HepG2 (cell line): Measurements from ENCODE around the gene MED1. TPM values are rescaled to one million over a fixed set of nuclear protein-coding genes. Genes with fewer than 3 reads are reported as not detected.

ENCODE experiments used
- ATAD3A ChIP-seq: sonication (generic); formaldehyde crosslinking; IDR thresholded peaks from 2 replicates; pipeline ENCODE4 v1.4.0; 2020; ENCODE audit warnings: missing genetic modification reagents
- BORCS8-MEF2B ChIP-seq: sonication (generic); formaldehyde crosslinking; IDR thresholded peaks from 2 replicates; pipeline ENCODE4 v1.8.0; 2022; ENCODE audit warnings: mild to moderate bottlenecking, missing genetic modification reagents
- FIP1L1 ChIP-seq: fragments of 200-400 bp; formaldehyde crosslinking; IDR thresholded peaks from 2 replicates; pipeline ENCODE4 v1.6.1; 2018; ENCODE audit warnings: low read depth, mild to moderate bottlenecking, low read length, moderate library complexity, borderline replicate concordance; ENCODE audit not compliant: insufficient read depth
- HDAC1 ChIP-seq: sonication (generic); formaldehyde crosslinking; IDR thresholded peaks from 2 replicates; pipeline ENCODE4 v1.5.1; 2020; ENCODE audit warnings: mild to moderate bottlenecking, missing genetic modification reagents
- HNRNPK ChIP-seq: fragments of 200-400 bp; formaldehyde crosslinking; IDR thresholded peaks from 2 replicates; pipeline ENCODE4 v1.6.1; 2018; ENCODE audit warnings: low read length, low read depth, moderate library complexity, mild to moderate bottlenecking; ENCODE audit not compliant: poor library complexity, severe bottlenecking
- LCORL ChIP-seq, 2 experiments: fragments of 450-650 bp in 1 of 2; sonication (generic) in 1 of 2; formaldehyde crosslinking in 1 of 2; IDR thresholded peaks; 2 replicates each; pipeline versions ENCODE4 v1.5.0 to v1.6.1; 2017 to 2020; ENCODE audit warnings: antibody characterized with exemption in 1 of 2, missing genetic modification reagents in 1 of 2
- NBN ChIP-seq: fragments of 450-650 bp; conservative IDR thresholded peaks from 2 replicates; pipeline ENCODE4 v1.6.1; 2017
- POLR2AphosphoS5 ChIP-seq: IDR thresholded peaks from 2 replicates; pipeline ENCODE4 v1.6.1; 2012; ENCODE audit warnings: low read depth, low read length
- SRSF1 ChIP-seq: fragments of 200-400 bp; formaldehyde crosslinking; optimal IDR thresholded peaks from 2 replicates; pipeline ENCODE3; 2017; ENCODE audit warnings: mild to moderate bottlenecking, low read depth, low read length, moderate library complexity
- THYN1 ChIP-seq: sonication (generic); formaldehyde crosslinking; IDR thresholded peaks from 2 replicates; pipeline ENCODE4 v1.8.1; 2023; ENCODE audit warnings: low read depth, mild to moderate bottlenecking, moderate library complexity, missing genetic modification reagents, borderline replicate concordance
- ZHX2 ChIP-seq, 2 experiments: sonication (generic) in 1 of 2; formaldehyde crosslinking in 1 of 2; IDR thresholded peaks; 2 replicates each; pipeline versions ENCODE4 v1.6.1 to v1.9.0; 2014 to 2022; ENCODE audit warnings: antibody characterized with exemption in 1 of 2, borderline replicate concordance in 1 of 2, inconsistent platforms in 1 of 2, low read depth in 1 of 2, missing genetic modification reagents in 1 of 2
- ZIK1 ChIP-seq: sonication (generic); formaldehyde crosslinking; IDR thresholded peaks from 2 replicates; pipeline ENCODE4 v1.5.0; 2020; ENCODE audit warnings: mild to moderate bottlenecking, low read depth, missing genetic modification reagents, borderline replicate concordance
- ZNF20 ChIP-seq: sonication (generic); formaldehyde crosslinking; IDR thresholded peaks from 2 replicates; pipeline ENCODE4 v1.4.0; 2020; ENCODE audit warnings: mild to moderate bottlenecking, moderate library complexity, missing genetic modification reagents
- ZNF7 ChIP-seq: IDR thresholded peaks from 2 replicates; pipeline ENCODE4 v1.6.1; 2016; ENCODE audit warnings: missing biosample characterization, missing genetic modification reagents
- polyA plus RNA-seq, 8 experiments: library from polyadenylated mRNA; depleted of rRNA in 3 of 8; stranded (reverse) in 7 of 8; unstranded in 1 of 8; fragments of >200 nt; fragmentation: Illumina TruSeq in 4 of 8; extraction: Trizol in 4 of 8; gene quantifications; 2 replicates each; pipeline versions ENCODE4 v1.2.1 to v1.2.3, GENCODE V29; 2011 to 2016; ENCODE audit warnings: low read depth in 4 of 8, missing spikeins in 1 of 8, mixed read lengths in 1 of 8; ENCODE audit not compliant: insufficient read depth in 1 of 8
- total RNA-seq, 5 experiments: library from RNA; depleted of rRNA; stranded (reverse); fragments of >200 nt; fragmentation: Illumina TruSeq; extraction: Trizol; gene quantifications; 2 replicates each; pipeline ENCODE4 v1.2.3, GENCODE V29; 2016; ENCODE audit warnings: low read depth in 1 of 5
- TF ChIP-seq, protein P1 (sequence below): IDR thresholded peaks from 2 replicates; pipeline ENCODE4 v1.4.0; 2020; ENCODE audit warnings: mild to moderate bottlenecking, missing genetic modification reagents
- TF ChIP-seq, protein P2 (sequence below): sonication (generic); formaldehyde crosslinking; IDR thresholded peaks from 2 replicates; pipeline ENCODE4 v1.4.0; 2020; ENCODE audit warnings: missing genetic modification reagents

The MED1 gene
- total and polyA plus RNA-seq, 2 of the 13 experiments (the other 11 are each of a cell fraction or from before 2014, with no cell fraction given) = 37.5 to 40.1 TPM

DNA sequence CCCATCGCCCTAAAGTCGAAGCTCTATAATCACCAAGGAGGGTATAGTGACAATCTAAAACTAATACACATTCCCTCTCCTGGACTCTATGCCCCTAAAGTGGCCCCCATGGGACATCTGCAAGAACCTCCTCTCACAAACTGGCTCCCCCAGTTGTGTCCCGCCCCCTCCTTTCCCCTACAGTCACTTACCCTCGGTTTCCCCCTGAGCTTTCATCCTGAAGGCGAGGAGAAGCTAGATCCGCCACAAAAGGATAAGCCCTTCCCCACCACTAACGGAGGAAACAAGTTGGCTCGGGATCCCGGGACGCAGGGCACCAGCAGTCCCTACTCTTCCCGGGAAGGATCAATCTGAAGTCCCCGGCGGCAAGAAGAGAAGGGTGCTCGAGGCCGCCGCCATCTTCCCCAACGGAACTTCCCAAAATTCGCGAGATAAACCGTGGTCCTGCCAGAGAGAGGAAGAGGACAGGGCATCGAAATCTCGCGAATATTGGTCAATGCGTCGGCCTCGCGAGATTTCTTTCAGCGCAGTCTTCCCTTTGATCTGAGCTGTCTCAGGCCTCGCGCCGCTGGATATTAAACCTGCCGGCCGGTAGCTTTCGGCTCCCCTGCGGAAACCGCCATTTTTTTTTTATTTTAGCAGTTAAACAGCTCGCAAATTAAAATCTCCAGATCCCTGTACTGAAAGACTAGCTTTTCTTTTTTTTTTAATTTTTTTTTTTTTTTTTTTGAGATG lies at the start of gene MED1 (continued):
- TF ChIP-seq, protein P1, sequence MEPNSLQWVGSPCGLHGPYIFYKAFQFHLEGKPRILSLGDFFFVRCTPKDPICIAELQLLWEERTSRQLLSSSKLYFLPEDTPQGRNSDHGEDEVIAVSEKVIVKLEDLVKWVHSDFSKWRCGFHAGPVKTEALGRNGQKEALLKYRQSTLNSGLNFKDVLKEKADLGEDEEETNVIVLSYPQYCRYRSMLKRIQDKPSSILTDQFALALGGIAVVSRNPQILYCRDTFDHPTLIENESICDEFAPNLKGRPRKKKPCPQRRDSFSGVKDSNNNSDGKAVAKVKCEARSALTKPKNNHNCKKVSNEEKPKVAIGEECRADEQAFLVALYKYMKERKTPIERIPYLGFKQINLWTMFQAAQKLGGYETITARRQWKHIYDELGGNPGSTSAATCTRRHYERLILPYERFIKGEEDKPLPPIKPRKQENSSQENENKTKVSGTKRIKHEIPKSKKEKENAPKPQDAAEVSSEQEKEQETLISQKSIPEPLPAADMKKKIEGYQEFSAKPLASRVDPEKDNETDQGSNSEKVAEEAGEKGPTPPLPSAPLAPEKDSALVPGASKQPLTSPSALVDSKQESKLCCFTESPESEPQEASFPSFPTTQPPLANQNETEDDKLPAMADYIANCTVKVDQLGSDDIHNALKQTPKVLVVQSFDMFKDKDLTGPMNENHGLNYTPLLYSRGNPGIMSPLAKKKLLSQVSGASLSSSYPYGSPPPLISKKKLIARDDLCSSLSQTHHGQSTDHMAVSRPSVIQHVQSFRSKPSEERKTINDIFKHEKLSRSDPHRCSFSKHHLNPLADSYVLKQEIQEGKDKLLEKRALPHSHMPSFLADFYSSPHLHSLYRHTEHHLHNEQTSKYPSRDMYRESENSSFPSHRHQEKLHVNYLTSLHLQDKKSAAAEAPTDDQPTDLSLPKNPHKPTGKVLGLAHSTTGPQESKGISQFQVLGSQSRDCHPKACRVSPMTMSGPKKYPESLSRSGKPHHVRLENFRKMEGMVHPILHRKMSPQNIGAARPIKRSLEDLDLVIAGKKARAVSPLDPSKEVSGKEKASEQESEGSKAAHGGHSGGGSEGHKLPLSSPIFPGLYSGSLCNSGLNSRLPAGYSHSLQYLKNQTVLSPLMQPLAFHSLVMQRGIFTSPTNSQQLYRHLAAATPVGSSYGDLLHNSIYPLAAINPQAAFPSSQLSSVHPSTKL (CRISPR knock-in tag) = peak; percentile 51
- TF ChIP-seq POLR2AphosphoS5 (peak; percentile 94), ZNF20 (CRISPR knock-in tag) (no peak), ATAD3A (CRISPR knock-in tag) (no peak), NBN (no peak), FIP1L1 (no peak), SRSF1 (no peak), ZNF7 (CRISPR knock-in tag) (no peak), BORCS8-MEF2B (CRISPR knock-in tag) (peak; percentile 77; the same call in 1 of the 2 replicates), HNRNPK (no peak), HDAC1 (peak; percentile 71; the same call in 1 of the 2 replicates), ZIK1 (CRISPR knock-in tag) (no peak), LCORL (IDR thresholded peaks at IDR 0.05) (no peak), LCORL (CRISPR knock-in tag; IDR thresholded peaks at IDR 0.05) (peak; percentile 26; the same call in 1 of the 2 replicates), ZHX2 (IDR thresholded peaks at IDR 0.05; ENCODE audit: low read depth) (peak; percentile 70; the same call in 1 of the 2 replicates), ZHX2 (CRISPR knock-in tag; IDR thresholded peaks at IDR 0.05; ENCODE audit: borderline replicate concordance) (no peak; the same call in 1 of the 2 replicates), THYN1 (CRISPR knock-in tag) (no peak)
- TF ChIP-seq, protein P2, sequence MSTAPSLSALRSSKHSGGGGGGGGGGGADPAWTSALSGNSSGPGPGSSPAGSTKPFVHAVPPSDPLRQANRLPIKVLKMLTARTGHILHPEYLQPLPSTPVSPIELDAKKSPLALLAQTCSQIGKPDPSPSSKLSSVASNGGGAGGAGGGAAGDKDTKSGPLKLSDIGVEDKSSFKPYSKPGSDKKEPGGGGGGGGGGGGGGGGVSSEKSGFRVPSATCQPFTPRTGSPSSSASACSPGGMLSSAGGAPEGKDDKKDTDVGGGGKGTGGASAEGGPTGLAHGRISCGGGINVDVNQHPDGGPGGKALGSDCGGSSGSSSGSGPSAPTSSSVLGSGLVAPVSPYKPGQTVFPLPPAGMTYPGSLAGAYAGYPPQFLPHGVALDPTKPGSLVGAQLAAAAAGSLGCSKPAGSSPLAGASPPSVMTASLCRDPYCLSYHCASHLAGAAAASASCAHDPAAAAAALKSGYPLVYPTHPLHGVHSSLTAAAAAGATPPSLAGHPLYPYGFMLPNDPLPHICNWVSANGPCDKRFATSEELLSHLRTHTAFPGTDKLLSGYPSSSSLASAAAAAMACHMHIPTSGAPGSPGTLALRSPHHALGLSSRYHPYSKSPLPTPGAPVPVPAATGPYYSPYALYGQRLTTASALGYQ (CRISPR knock-in tag) = no peak
